CD4-positive, alpha-beta T cell treated with Interleukin-4 for 4 hours (primary cell): Measurements from ENCODE around the gene SFT2D1.

ENCODE experiments used
- DNase-seq: peaks from one replicate; pipeline ENCODE4 v3.0.0-alpha.2; 2020

The SFT2D1 gene

GRCh38 chr6:166274739-166275370, 67.5 kb downstream of the SFT2D1 start:
- DNase-seq: no peak

DNA sequence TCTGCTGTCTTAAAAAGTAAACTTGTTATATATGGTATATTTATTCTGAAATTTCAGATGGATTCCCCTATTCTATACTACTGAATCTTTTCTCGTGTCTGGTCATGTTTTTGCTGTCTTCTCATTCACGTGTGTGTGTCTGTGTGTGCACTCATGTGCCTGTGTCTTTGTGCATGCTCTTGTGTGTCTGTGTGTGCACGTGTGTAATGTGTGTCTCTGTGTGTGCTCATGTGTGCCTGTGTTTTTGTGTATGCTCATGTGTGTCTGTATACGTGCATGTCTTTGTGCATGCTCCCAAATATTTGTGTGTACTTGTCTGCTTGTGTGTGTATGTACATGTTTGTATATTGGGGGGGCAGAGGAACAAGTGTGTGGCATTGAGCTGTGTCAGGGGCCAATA, 68.2 kb downstream of the SFT2D1 start:
- no peak for DNase-seq

- DNase-seq: no peak
Measured at GRCh38 chr6:166271376-166271765, 71.0 kb downstream of the SFT2D1 start.

DNA sequence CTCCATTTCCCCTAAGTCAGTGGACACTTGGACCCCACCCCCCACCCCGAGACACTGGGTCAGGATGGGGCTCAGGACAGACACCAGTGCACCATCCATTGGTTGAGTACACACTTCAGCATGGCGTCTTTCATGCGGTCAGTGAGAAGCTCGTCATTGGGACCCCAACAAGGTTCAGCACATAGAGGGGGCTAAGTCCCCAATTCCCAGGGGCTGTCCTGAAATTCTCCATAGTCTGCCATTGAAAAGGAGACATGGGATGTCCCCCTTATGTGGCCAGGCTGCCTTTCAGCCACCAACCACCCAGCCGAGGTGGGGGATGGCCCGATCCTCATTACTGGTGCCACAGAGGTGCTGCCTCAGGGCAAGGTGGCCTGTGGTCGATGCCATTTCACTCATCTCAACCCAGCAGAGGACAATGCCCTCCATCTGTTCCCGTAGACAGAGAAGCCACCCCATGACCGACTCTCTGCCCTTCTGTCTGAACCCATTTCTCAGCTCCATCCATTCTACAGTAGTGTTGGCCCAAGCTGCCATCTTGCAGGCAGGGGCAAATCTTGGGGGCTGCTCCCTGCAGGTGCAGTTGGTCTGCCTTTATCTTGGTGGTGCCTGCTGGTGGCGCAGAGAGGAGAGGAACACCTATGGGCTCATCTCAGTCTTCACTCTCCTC, 71.5 kb downstream of the SFT2D1 start:
- DNase-seq: no peak
